GM19372 (cell line): ENCODE data around the gene RPP14.

ENCODE experiments used
- ATAC-seq: cut with Tn5 transposase; IDR thresholded peaks from one replicate; pipeline ENCODE4 v1.9.1; 2021; ENCODE audit warnings: mild to moderate bottlenecking, low read depth, moderate library complexity; ENCODE audit not compliant: unreplicated experiment

Gene RPP14

DNA sequence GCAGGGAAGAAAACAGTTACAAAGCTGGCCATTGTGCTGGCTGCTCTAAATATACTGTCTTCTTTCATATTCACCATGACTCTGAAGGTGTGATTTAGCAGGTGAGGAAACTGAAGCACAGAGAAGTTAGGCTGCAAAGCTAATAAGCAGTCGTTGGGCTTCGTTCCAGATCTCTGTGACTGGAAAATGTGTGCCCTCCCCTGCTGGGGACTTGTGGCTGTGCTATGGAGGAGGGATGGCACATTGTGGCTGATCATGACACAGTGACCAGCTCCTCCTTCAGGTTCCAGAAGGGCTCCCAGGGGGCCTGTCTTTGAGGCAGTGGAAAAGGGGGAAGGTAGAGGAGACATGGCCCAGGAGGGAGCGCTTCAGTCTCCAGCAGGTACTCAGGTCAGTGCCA lies 45.9 kb downstream of the RPP14 start:
- ATAC-seq: no peak

DNA sequence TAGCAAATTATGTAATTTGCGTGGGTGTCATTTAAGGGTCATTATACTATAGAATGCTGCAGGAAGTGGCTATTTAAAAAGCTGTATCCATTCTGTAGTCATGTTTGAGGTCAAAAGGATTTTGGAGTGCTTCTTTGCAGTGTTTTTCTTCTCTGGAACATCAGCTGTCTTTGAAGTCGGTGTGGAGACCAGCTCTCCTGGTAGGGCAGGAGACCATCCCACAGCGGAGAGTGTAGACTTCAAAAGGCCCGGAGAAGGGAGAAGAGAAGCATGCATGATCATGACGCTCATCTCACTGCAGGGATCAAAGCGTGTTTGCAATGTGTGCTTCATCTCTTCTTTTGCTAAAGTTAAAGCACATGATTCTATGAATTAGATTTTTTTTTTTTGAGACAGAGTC lies 46.6 kb downstream of the RPP14 start:
- no peak for ATAC-seq

DNA sequence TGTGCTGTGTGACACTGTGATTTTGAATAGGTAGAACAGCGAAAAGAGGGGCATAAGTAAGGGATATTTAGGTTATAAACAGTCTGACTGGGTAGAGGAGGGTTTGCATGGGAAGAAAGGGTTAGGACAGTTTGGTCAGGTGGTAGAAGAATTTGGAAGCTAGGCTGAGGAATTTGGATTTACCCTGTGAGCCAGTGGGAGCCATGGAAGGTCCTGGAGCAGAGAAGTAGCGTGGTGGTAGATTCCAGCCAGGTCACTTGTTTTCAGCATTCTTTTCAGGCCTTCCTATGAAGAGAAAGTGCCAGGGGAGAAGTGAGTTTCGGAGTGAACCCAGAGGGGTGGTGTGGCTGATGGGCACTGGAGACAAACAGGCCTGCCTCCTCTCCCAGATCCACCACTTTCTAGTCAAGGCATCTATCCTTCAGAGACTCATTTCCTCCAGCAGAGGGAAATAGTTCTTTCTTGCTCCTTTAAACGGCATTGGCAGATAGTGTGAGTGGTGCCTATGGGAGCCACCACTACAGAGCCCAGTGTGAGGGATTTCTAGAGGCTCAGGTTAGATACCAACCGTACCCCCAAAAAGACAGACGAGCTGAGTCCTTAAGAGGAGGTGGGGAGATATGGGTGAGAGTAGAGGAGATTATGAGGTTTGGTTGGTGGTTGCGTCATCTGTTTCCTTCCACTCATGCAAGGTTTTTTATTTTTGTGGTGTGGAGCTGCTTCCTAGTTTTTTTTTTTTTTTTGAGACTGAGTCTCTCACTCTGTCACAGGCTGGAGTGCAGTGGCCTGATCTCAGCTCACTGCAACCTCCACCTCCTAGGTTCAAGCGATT lies 47.9 kb downstream of the RPP14 start:
- ATAC-seq: no peak

DNA sequence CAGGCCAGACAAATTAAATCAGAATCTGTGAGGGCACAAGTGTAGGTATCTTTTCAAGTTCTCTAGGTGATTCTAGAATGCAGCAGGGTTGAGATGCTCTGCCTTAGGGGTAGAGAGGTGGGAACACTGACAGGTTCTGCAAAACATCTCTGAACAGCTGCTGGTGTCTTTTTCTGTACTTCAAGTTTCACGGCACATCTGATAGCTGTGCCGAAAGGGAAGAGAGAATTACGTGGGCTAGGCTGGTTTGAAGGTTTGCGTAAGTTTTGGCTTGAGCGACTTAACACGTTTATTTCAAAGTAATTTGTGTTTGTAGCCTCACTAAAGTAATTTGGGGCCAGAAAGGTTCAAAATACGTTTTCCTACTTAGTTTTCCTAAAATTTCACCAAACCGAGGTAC lies 49.1 kb downstream of the RPP14 start:
- ATAC-seq: peak; percentile 60

DNA sequence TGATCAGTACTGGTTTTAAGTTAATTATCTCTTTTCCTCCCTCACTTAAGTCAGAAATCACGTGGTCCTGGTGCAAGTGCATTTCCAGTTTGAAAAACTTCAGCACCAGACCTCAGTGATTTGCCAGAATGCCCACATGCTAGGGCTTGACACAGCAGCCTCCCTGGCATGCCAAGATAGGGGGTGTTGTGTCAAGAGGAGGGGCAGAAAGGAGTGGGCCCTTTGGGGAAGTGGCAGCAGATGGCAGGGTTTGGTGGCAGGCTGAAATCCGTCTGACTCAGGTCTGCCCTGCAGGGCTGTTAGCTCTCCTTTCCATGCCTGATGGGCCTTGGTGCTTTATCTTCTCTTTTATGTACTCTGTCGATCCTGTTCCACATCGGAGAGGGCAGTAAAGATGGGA lies 50.0 kb downstream of the RPP14 start:
- ATAC-seq: no peak

DNA sequence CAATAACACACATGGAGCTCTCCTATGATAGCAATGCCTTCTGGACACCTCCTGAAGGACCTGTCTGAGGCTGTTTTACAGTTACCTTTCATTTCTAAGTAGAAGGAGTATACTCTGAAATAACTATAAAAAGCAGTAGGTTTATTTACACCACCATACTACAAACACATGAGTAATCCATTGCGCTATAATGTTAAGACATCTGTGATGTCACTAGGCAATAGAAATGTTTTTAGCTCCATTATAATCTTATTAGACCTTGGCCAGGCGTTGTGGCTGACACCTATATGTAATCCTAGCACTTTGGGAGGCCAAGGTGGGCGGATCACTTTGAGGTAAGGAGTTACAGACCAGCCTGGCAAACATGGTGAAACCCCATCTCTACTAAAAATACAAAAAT lies 51.4 kb downstream of the RPP14 start:
- no peak for ATAC-seq

DNA sequence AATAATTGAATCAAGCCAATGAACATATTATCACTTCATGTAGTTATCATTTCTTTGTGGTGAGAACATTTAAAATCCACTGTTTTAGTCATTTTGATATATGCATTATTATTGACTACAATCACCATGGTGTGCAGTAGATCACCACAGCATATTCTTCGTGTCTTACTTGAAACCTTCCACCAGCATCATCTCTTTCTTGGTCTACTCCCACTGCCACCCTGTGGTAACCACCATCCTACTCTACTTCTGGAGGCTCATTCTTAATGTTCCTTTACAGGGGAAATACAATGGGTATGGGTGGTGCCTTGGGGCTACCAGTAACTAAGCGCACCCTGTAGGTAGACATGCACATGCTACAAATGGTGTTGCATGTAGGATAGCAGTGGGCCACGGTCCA lies 52.0 kb downstream of the RPP14 start:
- ATAC-seq: no peak

DNA sequence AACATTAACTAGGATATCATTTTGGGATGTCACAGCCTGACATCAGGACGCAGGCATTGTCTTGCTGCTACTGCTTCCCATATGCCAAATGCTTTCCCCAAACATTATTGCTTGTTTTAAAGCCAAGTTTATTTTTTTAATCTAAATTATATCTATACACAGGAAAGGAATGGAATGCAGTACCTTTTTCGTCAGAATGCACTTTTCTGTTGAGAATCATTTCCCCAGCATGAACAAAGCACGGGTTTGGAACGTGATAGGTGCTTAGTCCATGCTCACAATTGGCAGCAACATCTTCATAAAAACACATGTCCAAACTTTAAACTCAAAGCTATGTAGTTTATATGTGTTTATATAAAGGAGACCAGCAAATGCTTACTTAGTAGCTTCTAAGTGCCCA lies 52.8 kb downstream of the RPP14 start:
- ATAC-seq: no peak

DNA sequence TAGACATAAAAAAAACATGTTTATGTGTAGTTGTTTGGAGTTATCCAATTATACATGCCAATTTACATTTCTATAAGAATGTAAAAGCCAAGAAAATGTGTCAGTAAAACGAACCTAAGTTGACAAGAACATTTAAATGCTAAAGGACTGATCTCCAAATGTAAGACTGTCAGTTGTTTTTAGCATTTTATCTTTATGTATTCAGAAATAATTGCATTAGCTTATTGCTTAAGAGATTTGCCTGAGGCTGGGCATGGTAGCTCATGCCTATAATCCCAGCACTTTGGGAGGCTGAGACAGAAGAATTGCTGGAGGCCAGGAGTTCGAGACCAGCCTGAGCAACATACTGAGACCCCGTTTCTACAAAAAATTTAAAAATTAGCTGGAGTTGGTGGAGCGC lies 53.6 kb downstream of the RPP14 start:
- ATAC-seq: no peak

DNA sequence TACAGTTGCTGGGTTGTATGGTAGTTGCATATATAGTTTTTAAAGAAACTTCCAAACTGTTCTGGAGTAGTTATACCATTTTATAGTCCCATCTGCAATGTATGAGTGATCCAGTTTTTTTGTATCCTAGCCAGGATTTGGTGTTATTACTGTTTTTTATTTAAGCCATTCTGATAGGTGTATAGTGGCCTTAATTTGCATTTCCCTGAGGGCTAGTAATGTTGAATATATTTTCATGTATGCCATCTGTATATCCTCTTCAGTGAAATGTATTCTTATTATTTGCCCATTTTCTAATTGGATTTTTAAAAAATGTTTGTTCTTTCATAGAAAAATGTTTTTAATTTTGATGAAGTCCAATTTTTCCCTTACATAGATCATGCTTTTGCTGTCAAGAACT lies 55.8 kb downstream of the RPP14 start:
- ATAC-seq: no peak

DNA sequence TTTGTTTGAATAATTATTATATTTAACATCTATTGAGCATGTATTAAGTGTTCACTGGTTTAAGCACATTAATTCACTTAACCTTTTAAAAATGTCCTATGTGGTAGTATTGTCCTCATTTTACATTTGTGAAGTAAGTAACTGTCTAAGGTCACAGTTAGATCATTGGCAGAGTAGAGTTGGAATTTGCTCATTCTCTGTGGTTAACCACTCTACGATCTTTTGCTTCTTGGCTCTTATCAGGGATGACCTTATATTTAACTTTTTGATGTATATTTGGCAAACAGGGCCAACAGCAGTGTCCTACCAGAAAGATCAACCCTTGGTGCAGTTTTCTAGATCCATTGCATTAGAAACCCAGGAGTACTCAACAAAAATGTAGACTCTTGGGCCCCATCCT lies 60.7 kb downstream of the RPP14 start:
- no peak for ATAC-seq

DNA sequence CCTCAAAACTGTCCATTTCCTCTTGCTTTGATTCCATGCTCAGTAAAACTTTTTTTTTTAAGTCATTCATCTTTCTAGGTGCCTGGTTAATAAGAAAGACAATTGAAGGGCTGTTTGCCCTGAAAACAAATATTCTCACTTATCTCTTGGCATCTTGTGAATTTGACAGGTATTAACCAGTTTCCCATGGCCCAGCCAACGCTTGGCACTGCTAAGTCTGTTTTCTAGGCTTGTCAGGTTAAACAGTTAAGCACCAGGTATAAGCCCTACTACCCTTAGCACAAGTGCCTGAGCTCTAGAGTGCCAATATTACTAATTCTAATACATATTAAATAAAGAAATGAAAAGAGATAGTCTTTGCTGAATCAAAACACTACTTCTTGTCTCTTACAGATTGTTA lies 63.0 kb downstream of the RPP14 start:
- ATAC-seq: no peak
